ENCODE data around the gene PKHD1.

The PKHD1 gene

GRCh38 chr6:51976374-51976773, 111.0 kb downstream of the PKHD1 start:
- in situ Hi-C loops (cut with MboI; ENCODE audit: low pct_unique_long_range_greater_than_20kb, low sequenced_read_pairs, unreplicated experiment), result no loop called here
- DNase-seq (ENCODE audit: low spot score), result no peak
- TF ChIP-seq, protein P1, sequence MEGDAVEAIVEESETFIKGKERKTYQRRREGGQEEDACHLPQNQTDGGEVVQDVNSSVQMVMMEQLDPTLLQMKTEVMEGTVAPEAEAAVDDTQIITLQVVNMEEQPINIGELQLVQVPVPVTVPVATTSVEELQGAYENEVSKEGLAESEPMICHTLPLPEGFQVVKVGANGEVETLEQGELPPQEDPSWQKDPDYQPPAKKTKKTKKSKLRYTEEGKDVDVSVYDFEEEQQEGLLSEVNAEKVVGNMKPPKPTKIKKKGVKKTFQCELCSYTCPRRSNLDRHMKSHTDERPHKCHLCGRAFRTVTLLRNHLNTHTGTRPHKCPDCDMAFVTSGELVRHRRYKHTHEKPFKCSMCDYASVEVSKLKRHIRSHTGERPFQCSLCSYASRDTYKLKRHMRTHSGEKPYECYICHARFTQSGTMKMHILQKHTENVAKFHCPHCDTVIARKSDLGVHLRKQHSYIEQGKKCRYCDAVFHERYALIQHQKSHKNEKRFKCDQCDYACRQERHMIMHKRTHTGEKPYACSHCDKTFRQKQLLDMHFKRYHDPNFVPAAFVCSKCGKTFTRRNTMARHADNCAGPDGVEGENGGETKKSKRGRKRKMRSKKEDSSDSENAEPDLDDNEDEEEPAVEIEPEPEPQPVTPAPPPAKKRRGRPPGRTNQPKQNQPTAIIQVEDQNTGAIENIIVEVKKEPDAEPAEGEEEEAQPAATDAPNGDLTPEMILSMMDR (IDR thresholded peaks at IDR 0.05; ENCODE audit: extremely low read depth, insufficient read depth, missing control alignments), result no peak

DNA sequence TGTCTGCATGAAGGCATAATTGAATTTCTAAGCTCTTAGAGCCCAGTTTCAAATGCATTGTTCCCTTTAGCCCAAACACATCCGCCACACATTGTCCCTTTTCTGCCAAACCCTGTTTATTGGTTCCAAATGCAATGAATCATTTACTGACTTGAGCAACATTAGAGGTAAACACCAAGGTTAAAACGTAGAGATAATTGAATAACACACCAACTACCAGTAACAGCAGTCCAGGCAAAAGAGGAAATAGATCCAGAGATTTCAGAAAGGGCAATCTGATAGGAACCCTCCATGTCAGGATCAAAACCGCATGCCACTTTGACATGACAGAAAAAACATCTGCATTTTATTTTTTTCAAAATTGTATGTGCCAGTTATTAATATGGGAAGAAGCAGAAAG, 114.8 kb downstream of the PKHD1 start:
- in situ Hi-C loops (cut with MboI; ENCODE audit: low pct_unique_long_range_greater_than_20kb, low sequenced_read_pairs, unreplicated experiment), result no loop called here
- TF ChIP-seq, protein P1 (IDR thresholded peaks at IDR 0.05; ENCODE audit: extremely low read depth, insufficient read depth, missing control alignments), result no peak
- DNase-seq (ENCODE audit: low spot score), result no peak

DNA sequence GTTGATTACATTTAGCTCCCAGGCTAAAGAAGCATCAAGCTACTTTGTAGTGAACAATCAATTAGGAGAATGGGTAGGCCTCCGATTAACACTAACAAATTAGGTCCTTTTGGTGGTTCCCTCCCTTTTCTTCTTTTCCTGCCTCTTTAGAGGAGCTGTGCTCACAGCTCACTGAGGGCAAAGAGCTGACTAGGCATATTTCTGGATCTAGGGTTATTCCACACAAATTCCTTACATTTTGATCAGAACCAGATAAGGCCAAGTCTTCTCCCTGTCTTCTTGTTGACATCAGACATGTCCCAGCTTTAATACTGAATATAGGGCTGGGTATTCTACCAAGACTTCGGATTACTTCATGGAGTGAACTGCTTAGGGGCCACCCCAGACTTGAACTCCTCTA, 119.1 kb downstream of the PKHD1 start:
- in situ Hi-C loops (cut with MboI; ENCODE audit: low pct_unique_long_range_greater_than_20kb, low sequenced_read_pairs, unreplicated experiment), result loop anchor here (10.0 kb wide), 1 partner anchor 113 kb away; no protein-coding TSS in a partner anchor
- TF ChIP-seq, protein P1 (IDR thresholded peaks at IDR 0.05; ENCODE audit: extremely low read depth, insufficient read depth, missing control alignments), result no peak
- no peak for DNase-seq (ENCODE audit: low spot score)

GRCh38 chr6:51965222-51965801, 122.1 kb downstream of the PKHD1 start:
- in situ Hi-C loops (cut with MboI; ENCODE audit: low pct_unique_long_range_greater_than_20kb, low sequenced_read_pairs, unreplicated experiment), result loop anchor here (10.0 kb wide), 1 partner anchor 111 kb away; no protein-coding TSS in a partner anchor
- TF ChIP-seq, protein P1 (IDR thresholded peaks at IDR 0.05; ENCODE audit: extremely low read depth, insufficient read depth, missing control alignments), result no peak

GRCh38 chr6:51963980-51964379, 123.4 kb downstream of the PKHD1 start:
- in situ Hi-C loops (cut with MboI; ENCODE audit: low pct_unique_long_range_greater_than_20kb, low sequenced_read_pairs, unreplicated experiment), result loop anchor here (10.0 kb wide), 1 partner anchor 109 kb away; no protein-coding TSS in a partner anchor
- TF ChIP-seq, protein P1 (IDR thresholded peaks at IDR 0.05; ENCODE audit: extremely low read depth, insufficient read depth, missing control alignments), result no peak

More at GRCh38 chr6:51965222-51965801, 122.1 kb downstream of the PKHD1 start:
- DNase-seq (ENCODE audit: low spot score), result no peak

DNA sequence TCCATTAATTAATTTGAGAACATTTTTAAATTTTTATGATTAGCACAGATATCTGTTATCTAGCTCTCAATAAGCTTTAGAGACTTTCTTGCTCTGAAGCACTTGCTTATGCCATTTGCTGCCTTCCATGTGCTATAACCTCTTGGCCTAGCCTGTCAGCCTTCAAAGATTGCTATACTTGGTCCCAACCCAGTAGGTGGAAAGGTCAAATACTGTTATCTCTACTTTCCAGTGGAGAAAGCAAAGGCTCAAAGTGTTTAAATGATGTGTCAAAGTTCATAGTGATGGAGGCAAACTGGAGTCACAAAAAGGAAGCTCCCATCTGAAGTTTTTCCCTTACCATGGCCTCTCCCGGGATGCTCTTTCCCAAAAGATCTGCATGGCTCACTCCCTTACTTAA, 125.1 kb downstream of the PKHD1 start:
- in situ Hi-C loops (cut with MboI; ENCODE audit: low pct_unique_long_range_greater_than_20kb, low sequenced_read_pairs, unreplicated experiment), result loop anchor here (10.0 kb wide), 1 partner anchor 108 kb away; no protein-coding TSS in a partner anchor
- TF ChIP-seq, protein P1 (IDR thresholded peaks at IDR 0.05; ENCODE audit: extremely low read depth, insufficient read depth, missing control alignments), result no peak
- no peak for DNase-seq (ENCODE audit: low spot score)

More at GRCh38 chr6:51963980-51964379, 123.4 kb downstream of the PKHD1 start:
- no peak for DNase-seq (ENCODE audit: low spot score)
